GM21381 (cell line): ENCODE data around the gene SIPA1L2.

Source experiments
- ATAC-seq: cut with Tn5 transposase; IDR thresholded peaks from one replicate; pipeline ENCODE4 v1.9.1; 2021; ENCODE audit warnings: mild to moderate bottlenecking, moderate library complexity; ENCODE audit not compliant: unreplicated experiment

Gene SIPA1L2

GRCh38 chr1:232630047-232630893 lies at the start of gene SIPA1L2:
Gene SIPA1L2, minus strand, starts transcription at chr1:232630133. Its CDS starts 114,794 bp downstream, at chr1:232515339.
- peak; percentile 95 for ATAC-seq

GRCh38 chr1:232678185-232678886 lies 48.4 kb upstream of the SIPA1L2 start:
- ATAC-seq: no peak

- ATAC-seq: no peak
Measured at GRCh38 chr1:232676307-232676706, 46.4 kb upstream of the SIPA1L2 start.

- no peak for ATAC-seq
Measured at GRCh38 chr1:232675898-232676297, 46.0 kb upstream of the SIPA1L2 start.

- ATAC-seq: no peak
Measured at GRCh38 chr1:232675260-232675659, 45.3 kb upstream of the SIPA1L2 start.

- ATAC-seq: no peak
Measured at GRCh38 chr1:232673256-232673655, 43.3 kb upstream of the SIPA1L2 start.

GRCh38 chr1:232669981-232670747 lies 40.2 kb upstream of the SIPA1L2 start:
- no peak for ATAC-seq

GRCh38 chr1:232667778-232668165 lies 37.8 kb upstream of the SIPA1L2 start:
- no peak for ATAC-seq

GRCh38 chr1:232667094-232667777 lies 37.3 kb upstream of the SIPA1L2 start:
- ATAC-seq: no peak

- ATAC-seq: no peak
Measured at GRCh38 chr1:232664844-232665777, 35.2 kb upstream of the SIPA1L2 start.

GRCh38 chr1:232662910-232663309 lies 33.0 kb upstream of the SIPA1L2 start:
- no peak for ATAC-seq

- no peak for ATAC-seq
Measured at GRCh38 chr1:232658386-232658785, 28.5 kb upstream of the SIPA1L2 start.

GRCh38 chr1:232657426-232658005 lies 27.6 kb upstream of the SIPA1L2 start:
- no peak for ATAC-seq

GRCh38 chr1:232655746-232656085 lies 25.8 kb upstream of the SIPA1L2 start:
- no peak for ATAC-seq

GRCh38 chr1:232655028-232655745 lies 25.3 kb upstream of the SIPA1L2 start:
- ATAC-seq: peak; percentile 92

GRCh38 chr1:232653789-232654188 lies 23.9 kb upstream of the SIPA1L2 start:
- ATAC-seq: no peak

GRCh38 chr1:232650845-232651244 lies 20.9 kb upstream of the SIPA1L2 start:
- no peak for ATAC-seq

- no peak for ATAC-seq
Measured at GRCh38 chr1:232650418-232650817, 20.5 kb upstream of the SIPA1L2 start.

GRCh38 chr1:232648316-232648715 lies 18.4 kb upstream of the SIPA1L2 start:
- ATAC-seq: no peak
